OCI-LY3 (cell line): ENCODE measurements around the gene PLP2.

Experiments used
- CTCF ChIP-seq: fragments of 200-600, 300-600 bp; sonication (generic); IDR thresholded peaks from 2 replicates; pipeline ENCODE4 v1.5.1; 2014; ENCODE audit warnings: antibody characterized with exemption, low read length, low read depth
- EZH2phosphoT487 ChIP-seq: fragments of 200-600 bp; shearing (Covaris generic); IDR thresholded peaks from 2 replicates; pipeline ENCODE4 v1.6.1; 2018; ENCODE audit warnings: antibody characterized with exemption, mixed run types, low read depth

GRCh38 chrX:49204709-49205108, 33.0 kb downstream of the PLP2 start:
- TF ChIP-seq CTCF (no peak), EZH2phosphoT487 (no peak)
